HG03575 (cell line): ENCODE measurements around the gene HERPUD1.
"Not testable (repeated sequence)": the region's sequence is repeated elsewhere in the genome, so short reads cannot be mapped to it uniquely, and the experiment has no call there.

ENCODE experiments used
- ATAC-seq: cut with Tn5 transposase; IDR thresholded peaks from one replicate; pipeline ENCODE4 v1.9.1; 2021; ENCODE audit not compliant: unreplicated experiment, insufficient number of reproducible peaks, low FRiP score; ENCODE audit errors: extremely low read depth

HERPUD1 gene

DNA sequence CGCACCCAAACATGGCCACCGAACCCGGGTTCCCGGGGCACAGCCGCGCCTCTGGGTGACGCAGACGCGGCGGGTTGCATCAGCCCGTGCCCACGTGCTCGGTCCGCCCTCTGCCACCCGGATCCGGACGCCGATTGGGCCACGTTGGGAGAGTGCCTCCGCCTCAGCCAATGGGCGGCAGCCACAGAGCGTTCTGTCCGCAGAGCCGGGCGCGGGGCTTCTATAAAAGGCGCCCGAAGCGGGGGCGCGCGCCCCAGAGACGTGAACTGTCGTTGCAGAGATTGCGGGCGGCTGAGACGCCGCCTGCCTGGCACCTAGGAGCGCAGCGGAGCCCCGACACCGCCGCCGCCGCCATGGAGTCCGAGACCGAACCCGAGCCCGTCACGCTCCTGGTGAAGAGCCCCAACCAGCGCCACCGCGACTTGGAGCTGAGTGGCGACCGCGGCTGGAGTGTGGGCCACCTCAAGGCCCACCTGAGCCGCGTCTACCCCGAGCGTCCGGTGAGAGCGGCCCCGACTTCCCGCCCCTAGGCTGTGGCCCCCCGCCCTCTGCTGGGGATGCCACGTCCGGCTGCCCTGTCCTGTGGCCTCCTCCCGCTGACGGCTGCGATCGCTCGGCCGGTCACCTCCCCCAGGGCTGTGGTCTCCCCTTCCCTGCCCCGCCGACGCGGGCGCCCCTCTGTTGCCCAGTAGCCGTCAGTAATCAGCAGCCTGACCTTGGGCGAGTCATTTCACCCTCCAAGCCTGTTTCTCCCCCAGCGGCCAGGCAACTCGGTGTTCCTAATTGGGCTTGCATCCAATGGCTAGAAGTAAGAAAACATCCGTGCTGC lies at the start of gene HERPUD1:
Gene HERPUD1 (plus strand): TSS at position 251 of the 829 bp plus-strand sequence. CDS start 103 bp downstream, at position 354.
- ATAC-seq = peak; percentile 59

DNA sequence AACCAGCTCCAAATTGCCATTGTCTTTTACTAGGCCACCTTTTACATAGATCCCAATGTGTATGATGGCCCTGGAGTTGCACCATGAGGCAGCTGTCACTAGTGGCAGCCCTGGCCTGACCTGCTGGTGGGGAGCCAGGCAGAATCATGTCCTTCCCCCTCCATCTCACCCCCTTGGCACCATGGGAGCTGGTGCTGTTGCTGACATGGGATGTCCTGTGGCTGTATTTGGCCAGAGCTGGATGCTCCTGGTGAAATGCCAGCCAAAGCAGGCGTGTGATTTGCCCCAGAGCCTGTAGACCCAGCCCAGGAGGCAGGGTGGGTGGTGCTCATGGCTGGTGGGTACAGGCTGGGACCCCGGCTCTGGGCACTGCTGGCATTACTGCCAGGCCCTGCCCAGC lies 48.4 kb upstream of the HERPUD1 start:
- ATAC-seq = no peak

- no peak for ATAC-seq
These were observed 47.8 kb upstream of the HERPUD1 start for GRCh38 chr16:56884026-56884582.

DNA sequence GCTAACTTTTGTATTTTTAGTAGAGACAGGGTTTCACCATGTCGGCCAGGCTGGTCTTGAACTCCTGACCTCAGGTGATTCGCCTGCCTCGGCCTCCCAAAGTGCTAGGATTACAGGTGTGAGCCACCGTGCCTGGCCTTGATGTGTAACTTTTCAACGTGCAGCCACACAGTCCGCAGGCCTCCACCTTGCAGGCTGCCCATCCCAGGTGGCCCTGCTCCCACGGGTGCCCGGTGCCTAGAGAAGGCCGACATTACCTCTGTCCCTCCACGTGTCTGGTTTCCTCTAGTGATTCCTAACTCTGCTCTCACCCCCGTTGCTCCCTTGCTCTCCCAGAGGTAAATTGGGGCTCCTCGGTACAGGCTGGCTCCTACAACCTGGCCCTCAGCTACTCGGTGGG lies 47.0 kb upstream of the HERPUD1 start:
- ATAC-seq = not testable (repeated sequence)

GRCh38 chr16:56885446-56886162 lies 46.3 kb upstream of the HERPUD1 start:
- ATAC-seq = no peak

GRCh38 chr16:56886296-56886695 lies 45.6 kb upstream of the HERPUD1 start:
- no peak for ATAC-seq

DNA sequence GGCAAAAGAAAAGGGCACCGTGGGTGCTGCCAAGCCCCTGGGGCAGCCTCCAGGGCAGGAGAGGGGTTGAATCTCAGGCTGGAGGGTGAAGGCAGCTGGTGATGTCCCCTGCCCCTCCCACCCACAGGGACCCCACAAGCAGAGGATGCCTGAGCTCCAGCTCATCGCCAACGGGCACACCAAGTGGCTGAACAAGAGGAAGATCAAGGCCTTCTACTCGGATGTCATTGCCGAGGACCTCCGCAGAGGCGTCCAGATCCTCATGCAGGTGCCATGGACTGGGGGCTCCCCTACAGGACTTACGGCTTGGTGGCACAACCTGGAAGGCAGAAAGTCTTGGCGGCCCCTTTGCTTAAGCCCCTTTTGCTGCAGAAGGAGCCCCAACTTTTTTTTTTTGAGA lies 45.1 kb upstream of the HERPUD1 start:
- no peak for ATAC-seq

GRCh38 chr16:56888806-56889205 lies 43.1 kb upstream of the HERPUD1 start:
- ATAC-seq = peak; percentile 68

DNA sequence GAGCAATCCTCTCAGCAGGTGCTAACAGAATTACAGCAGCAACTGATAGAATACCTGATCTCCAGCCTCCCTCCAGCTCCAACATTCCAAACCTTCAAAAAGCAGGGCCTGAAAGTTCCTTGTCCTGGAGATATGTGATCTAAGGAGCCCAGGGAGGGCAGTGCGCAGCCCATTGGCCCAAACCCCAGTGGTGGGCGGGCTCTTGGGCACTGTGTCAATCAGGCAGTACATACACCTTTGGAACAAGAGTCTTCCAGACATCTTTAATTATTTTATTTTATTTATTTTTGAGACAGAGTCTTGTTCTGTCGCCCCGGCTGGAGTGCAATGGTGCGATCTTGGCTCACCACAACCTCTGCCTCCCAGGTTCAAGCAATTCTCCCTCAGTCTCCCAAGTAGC lies 42.7 kb upstream of the HERPUD1 start:
- no peak for ATAC-seq

DNA sequence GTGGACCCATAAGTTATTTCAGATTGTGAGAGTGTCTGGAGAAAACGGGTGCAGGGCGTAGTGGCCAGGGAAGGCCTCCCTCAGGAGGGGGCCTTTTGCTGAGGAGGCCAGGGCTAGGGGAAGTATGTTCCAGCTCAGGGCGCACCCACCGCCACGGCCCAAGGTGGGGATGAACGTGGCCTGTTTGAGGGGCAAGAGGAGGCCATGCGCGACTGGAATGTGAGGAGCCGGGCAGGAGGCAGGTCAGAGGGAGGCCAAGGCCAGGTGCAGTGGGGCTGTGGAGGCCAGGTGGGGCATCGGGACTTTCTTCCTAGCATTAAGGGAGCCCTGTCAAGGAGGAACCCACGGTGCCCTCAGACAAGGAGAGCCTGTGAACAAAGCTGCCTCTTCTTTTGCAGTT lies 40.3 kb upstream of the HERPUD1 start:
- no peak for ATAC-seq

DNA sequence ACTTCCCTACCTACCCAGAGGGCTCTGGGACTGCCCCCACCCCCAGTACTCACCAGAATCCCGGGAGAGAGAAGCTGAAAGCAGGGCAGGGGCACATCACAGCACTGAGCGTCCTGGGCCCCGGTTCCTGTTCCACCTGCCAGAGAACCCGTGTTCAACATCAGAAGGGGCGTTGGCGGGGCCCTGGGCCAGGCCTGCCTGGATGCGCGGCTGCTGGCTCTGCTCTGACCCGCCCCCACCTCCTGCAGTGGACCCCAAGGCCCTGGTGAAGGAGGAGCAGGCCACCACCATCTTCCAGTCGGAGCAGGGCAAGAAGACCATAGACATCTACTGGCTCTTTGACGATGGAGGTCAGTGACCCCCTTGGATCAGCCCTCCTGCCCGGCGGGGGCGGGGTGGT lies 39.2 kb upstream of the HERPUD1 start:
- no peak for ATAC-seq

- ATAC-seq = no peak
These were observed 37.5 kb upstream of the HERPUD1 start for GRCh38 chr16:56894331-56894917.

GRCh38 chr16:56895813-56896212 lies 36.1 kb upstream of the HERPUD1 start:
- ATAC-seq = no peak

GRCh38 chr16:56896244-56896643 lies 35.7 kb upstream of the HERPUD1 start:
- ATAC-seq = no peak

- no peak for ATAC-seq
These were observed 34.7 kb upstream of the HERPUD1 start for GRCh38 chr16:56897026-56897799.

DNA sequence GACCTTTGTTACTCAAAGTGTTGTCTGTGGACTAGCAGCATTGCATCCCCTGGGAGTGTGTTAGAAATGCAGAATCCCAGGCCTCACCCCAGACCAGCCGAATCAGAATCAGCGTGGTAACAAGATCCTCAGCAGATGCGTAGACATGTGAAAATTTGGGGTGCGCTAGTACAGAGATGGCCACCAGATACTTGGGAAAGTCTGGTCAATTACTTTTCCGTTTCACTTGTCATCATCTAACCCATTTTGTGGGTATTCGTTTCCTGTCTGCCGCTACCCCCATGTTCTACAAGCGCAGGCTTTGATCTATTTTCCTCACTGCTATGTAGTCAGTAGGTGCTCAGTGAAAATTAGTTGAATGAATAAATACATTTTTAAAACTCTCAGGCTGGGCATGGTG lies 33.1 kb upstream of the HERPUD1 start:
- ATAC-seq = no peak

DNA sequence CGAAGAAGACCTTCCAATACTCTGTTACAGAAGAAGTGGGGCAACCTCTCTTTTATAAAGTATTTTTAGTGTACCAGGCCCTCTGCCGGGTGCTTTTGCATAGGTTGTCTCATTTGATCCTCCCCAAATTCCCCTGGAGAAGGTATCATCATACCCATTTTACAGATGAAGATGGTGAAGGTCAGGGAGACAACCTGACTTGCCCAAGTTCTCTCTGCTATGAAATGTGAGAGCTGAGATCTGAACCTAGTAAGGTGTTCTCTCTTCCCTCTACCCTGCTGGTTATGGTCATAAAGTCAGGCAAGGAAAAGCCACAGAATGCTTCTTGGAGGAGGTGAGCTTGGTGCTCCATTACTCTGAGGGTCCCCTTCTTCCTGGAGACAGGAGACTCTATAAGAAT lies 28.1 kb upstream of the HERPUD1 start:
- ATAC-seq = no peak

- no peak for ATAC-seq
These were observed 24.5 kb upstream of the HERPUD1 start for GRCh38 chr16:56907401-56907800.

GRCh38 chr16:56909527-56909979 lies 22.4 kb upstream of the HERPUD1 start:
- no peak for ATAC-seq
